Measurements from ENCODE around the gene FITM1. TPM values are rescaled to one million over a fixed set of nuclear protein-coding genes. Genes with fewer than 3 reads are reported as not detected.

FITM1 gene
- total and polyA plus RNA-seq, 12 donors = 77.0 to 247 (median 131) TPM

GRCh38 chr14:24115422-24116127, 14.9 kb upstream of the FITM1 start:
- peaks cover 0 to 44% (median 35%) of the 10 kb centered on the region in 9 donors for H3K36me3 ChIP-seq
- peaks cover 6 to 30% (median 17%) of the 10 kb centered on the region in 9 donors for H3K4me1 ChIP-seq
- ATAC-seq = no peak
- no peaks in the 10 kb centered on the region for H3K9me3 ChIP-seq
- peak in 1 of 2 donors; percentile 13 for DNase-seq
- 3% methylated on average over 14 of the region's 14 CpGs for WGBS, 2 donors
- intact Hi-C loops (cut with DNase I) = loop anchor here in 3 of 10 donors (1.0 to 2.0 kb wide), 4 partner anchors 15 to 31 kb away; partner anchors contain the start of genes FITM1 (in 2 of the 3), EMC9 (in 1 of the 3), PSME2 (in 1 of the 3) and RNF31 (in 1 of the 3)
- H3K27ac ChIP-seq = peak overlapping the region; percentile 90 to 99 (median 98)
- peak overlapping the region; percentile 23 to 80 (median 69) for H3K4me3 ChIP-seq
- H3K27me3 ChIP-seq = no peaks in the 10 kb centered on the region
- TF ChIP-seq, protein P1, sequence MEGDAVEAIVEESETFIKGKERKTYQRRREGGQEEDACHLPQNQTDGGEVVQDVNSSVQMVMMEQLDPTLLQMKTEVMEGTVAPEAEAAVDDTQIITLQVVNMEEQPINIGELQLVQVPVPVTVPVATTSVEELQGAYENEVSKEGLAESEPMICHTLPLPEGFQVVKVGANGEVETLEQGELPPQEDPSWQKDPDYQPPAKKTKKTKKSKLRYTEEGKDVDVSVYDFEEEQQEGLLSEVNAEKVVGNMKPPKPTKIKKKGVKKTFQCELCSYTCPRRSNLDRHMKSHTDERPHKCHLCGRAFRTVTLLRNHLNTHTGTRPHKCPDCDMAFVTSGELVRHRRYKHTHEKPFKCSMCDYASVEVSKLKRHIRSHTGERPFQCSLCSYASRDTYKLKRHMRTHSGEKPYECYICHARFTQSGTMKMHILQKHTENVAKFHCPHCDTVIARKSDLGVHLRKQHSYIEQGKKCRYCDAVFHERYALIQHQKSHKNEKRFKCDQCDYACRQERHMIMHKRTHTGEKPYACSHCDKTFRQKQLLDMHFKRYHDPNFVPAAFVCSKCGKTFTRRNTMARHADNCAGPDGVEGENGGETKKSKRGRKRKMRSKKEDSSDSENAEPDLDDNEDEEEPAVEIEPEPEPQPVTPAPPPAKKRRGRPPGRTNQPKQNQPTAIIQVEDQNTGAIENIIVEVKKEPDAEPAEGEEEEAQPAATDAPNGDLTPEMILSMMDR (IDR thresholded peaks at IDR 0.05) = no peak

- Histone ChIP-seq H3K27me3 (no peaks in the 10 kb centered on the region), H3K4me1 (peaks cover 6 to 29% (median 17%) of the 10 kb centered on the region in 9 donors), H3K9me3 (no peaks in the 10 kb centered on the region), H3K4me3 (peak overlapping the region in 9 of 10 donors; percentile 54 to 80 (median 69)), H3K36me3 (peaks cover 0 to 51% (median 42%) of the 10 kb centered on the region in 9 donors), H3K27ac (peak overlapping the region in 2 of 10 donors; percentile 98 to 99)
- 83 to 88% methylated on average over 6 of the region's 6 CpGs for WGBS, 2 donors
- DNase-seq (no peak), ATAC-seq (no peak)
- intact Hi-C loops (cut with DNase I) = no loop called here
- TF ChIP-seq, protein P1 (IDR thresholded peaks at IDR 0.05) = no peak
Observed at GRCh38 chr14:24116128-24116814, 14.2 kb upstream of the FITM1 start.

DNA sequence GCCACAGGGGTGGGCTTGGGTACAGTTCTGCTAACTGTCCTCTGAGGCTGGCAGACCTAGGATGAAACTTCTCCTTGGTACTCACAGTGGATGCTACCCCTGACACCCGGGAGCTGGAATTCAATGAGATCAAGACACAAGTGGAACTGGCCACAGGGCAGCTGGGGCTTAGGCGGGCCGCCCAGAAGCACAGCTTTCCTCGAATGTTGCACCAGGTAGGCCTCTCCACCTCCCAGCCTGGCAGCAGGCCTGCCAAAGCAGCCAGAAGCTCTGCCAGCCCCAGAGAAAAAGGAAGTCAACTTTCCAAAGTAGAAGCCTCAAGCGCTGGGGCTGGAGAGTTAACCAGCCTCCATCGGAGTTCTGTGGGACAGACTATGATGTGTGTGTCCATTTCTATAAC, 13.3 kb upstream of the FITM1 start:
- TF ChIP-seq, protein P1 (IDR thresholded peaks at IDR 0.05) = no peak
- Histone ChIP-seq H3K4me1 (peaks cover 6 to 29% (median 17%) of the 10 kb centered on the region in 9 donors), H3K27ac (peak overlapping the region in 1 of 10 donors; percentile 6), H3K4me3 (no peak overlapping the region), H3K36me3 (peaks cover 0 to 60% (median 50%) of the 10 kb centered on the region in 9 donors), H3K27me3 (no peaks in the 10 kb centered on the region), H3K9me3 (no peaks in the 10 kb centered on the region)
- intact Hi-C loops (cut with DNase I) = no loop called here
- DNase-seq (no peak), ATAC-seq (no peak)
- 86 to 87% methylated on average over 6 of the region's 6 CpGs for WGBS, 2 donors

DNA sequence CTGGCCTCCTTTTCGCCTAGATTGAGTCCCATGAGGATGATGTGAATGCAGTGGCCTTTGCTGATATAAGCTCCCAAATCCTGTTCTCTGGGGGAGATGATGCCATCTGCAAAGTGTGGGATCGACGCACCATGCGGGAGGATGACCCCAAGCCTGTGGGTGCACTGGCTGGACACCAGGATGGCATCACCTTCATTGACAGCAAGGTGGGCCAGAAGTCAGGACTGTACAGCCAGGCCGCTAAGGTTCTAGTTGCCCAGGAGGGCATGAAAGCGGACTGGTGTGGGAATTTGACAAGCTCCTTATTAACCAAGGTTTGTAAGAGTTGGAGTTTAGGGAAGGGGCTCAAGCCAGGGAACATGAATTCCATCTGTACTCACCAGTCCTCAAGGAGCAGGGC, 10.8 kb upstream of the FITM1 start:
- Histone ChIP-seq H3K4me3 (no peak overlapping the region), H3K27me3 (no peaks in the 10 kb centered on the region), H3K27ac (no peak overlapping the region), H3K4me1 (peaks cover 6 to 22% (median 14%) of the 10 kb centered on the region in 9 donors), H3K9me3 (no peaks in the 10 kb centered on the region), H3K36me3 (peaks cover 0 to 82% (median 61%) of the 10 kb centered on the region in 9 donors)
- intact Hi-C loops (cut with DNase I) = no loop called here
- WGBS, 2 donors = 92 to 97% methylated on average over 6 of the region's 6 CpGs
- TF ChIP-seq, protein P1 (IDR thresholded peaks at IDR 0.05) = no peak
- ATAC-seq (no peak), DNase-seq (no peak)
